WTC11 (cell line): Measurements from ENCODE around the gene ARHGAP26. TPM values are rescaled to one million over a fixed set of nuclear protein-coding genes. Genes with fewer than 3 reads are reported as not detected.

Source experiments
- ATAC-seq: fragments of 200-7000 bp; cut with Tn5 transposase; 2 replicates; pipeline ENCODE4 v1.10.0; 2021; ENCODE audit warnings: mild to moderate bottlenecking, moderate library complexity
- CTCF ChIA-PET: fragments of 300-600 bp; sonication (Branson Sonifier 250); formaldehyde crosslinking; loops from one replicate; lab custom pipeline; 2021; ENCODE audit warnings: antibody characterized with exemption; lab: Charles Lee
- POLR2A ChIA-PET: fragments of 350-600 bp; sonication (Branson Sonifier 250); formaldehyde crosslinking; loops from one replicate; lab custom pipeline; 2021; ENCODE audit warnings: antibody characterized with exemption; lab: Charles Lee
- DNase-seq: peaks from one replicate; pipeline ENCODE4 v3.0.0; 2021; ENCODE audit warnings: low spot score
- H3K27ac Mint-ChIP-seq: 2 replicates; pipeline ENCODE4 v1.8.0; 2021; ENCODE audit warnings: mixed read lengths
- H3K27me3 Mint-ChIP-seq: 2 replicates; pipeline ENCODE4 v1.8.0; 2021; ENCODE audit warnings: low read depth, mild to moderate bottlenecking, moderate library complexity, mixed read lengths
- H3K36me3 Mint-ChIP-seq: 2 replicates; pipeline ENCODE4 v1.8.0; 2021; ENCODE audit warnings: mixed read lengths
- H3K4me1 Mint-ChIP-seq: 2 replicates; pipeline ENCODE4 v1.8.0; 2022; ENCODE audit warnings: mixed read lengths
- H3K4me3 Mint-ChIP-seq: 2 replicates; pipeline ENCODE4 v1.8.0; 2021; ENCODE audit warnings: mild to moderate bottlenecking, moderate library complexity, mixed read lengths
- H3K9me3 Mint-ChIP-seq: 2 replicates; pipeline ENCODE4 v1.8.0; 2021; ENCODE audit warnings: mixed read lengths
- AFF4 ChIP-seq: sonication (generic); formaldehyde crosslinking; IDR thresholded peaks from 2 replicates; pipeline ENCODE4 v1.8.1; 2023; ENCODE audit warnings: mild to moderate bottlenecking, missing genetic modification reagents, borderline replicate concordance
- CREM ChIP-seq: sonication (generic); formaldehyde crosslinking; IDR thresholded peaks from 2 replicates; pipeline ENCODE4 v1.8.1; 2022; ENCODE audit warnings: mild to moderate bottlenecking, missing genetic modification reagents, moderate library complexity
- E2F1 ChIP-seq: sonication (generic); formaldehyde crosslinking; IDR thresholded peaks from 2 replicates; pipeline ENCODE4 v1.8.0; 2022; ENCODE audit warnings: mild to moderate bottlenecking, missing genetic modification reagents
- ELF4 ChIP-seq: sonication (generic); formaldehyde crosslinking; IDR thresholded peaks from 2 replicates; pipeline ENCODE4 v1.8.1; 2022; ENCODE audit warnings: low read depth, mild to moderate bottlenecking, moderate library complexity, missing genetic modification reagents
- ERG ChIP-seq: fragments of 250-450 bp; sonication (Bioruptor Pico); IDR thresholded peaks from 2 replicates; pipeline ENCODE4 v1.8.0; 2021; ENCODE audit warnings: mild to moderate bottlenecking
- FOXK1 ChIP-seq: sonication (generic); formaldehyde crosslinking; IDR thresholded peaks from 2 replicates; pipeline ENCODE4 v1.8.0; 2022; ENCODE audit warnings: mild to moderate bottlenecking, moderate library complexity, missing genetic modification reagents
- FOXP1 ChIP-seq: sonication (generic); formaldehyde crosslinking; IDR thresholded peaks from 2 replicates; pipeline ENCODE4 v1.8.0; 2022; ENCODE audit warnings: missing genetic modification reagents, mild to moderate bottlenecking, moderate library complexity, borderline replicate concordance
- IRF2 ChIP-seq: sonication (generic); formaldehyde crosslinking; IDR thresholded peaks from 2 replicates; pipeline ENCODE4 v1.8.0; 2022; ENCODE audit warnings: low read depth, missing genetic modification reagents, borderline replicate concordance
- JUN ChIP-seq: sonication (generic); formaldehyde crosslinking; IDR thresholded peaks from 2 replicates; pipeline ENCODE4 v1.8.0; 2023; ENCODE audit warnings: mild to moderate bottlenecking, missing genetic modification reagents
- MAX ChIP-seq: sonication (generic); formaldehyde crosslinking; IDR thresholded peaks from 2 replicates; pipeline ENCODE4 v1.8.0; 2022; ENCODE audit warnings: mild to moderate bottlenecking, missing genetic modification reagents
- MXD4 ChIP-seq: fragments of 250-450 bp; sonication (Bioruptor Pico); IDR thresholded peaks from 2 replicates; pipeline ENCODE4 v1.8.0; 2021; ENCODE audit warnings: mild to moderate bottlenecking, moderate library complexity, borderline replicate concordance
- OVOL2 ChIP-seq: fragments of 250-450 bp; sonication (Bioruptor Pico); IDR thresholded peaks from 2 replicates; pipeline ENCODE4 v1.9.0; 2021; ENCODE audit warnings: mild to moderate bottlenecking, borderline replicate concordance
- PRRX2 ChIP-seq: fragments of 250-450 bp; sonication (Bioruptor Pico); IDR thresholded peaks from 2 replicates; pipeline ENCODE4 v1.8.0; 2021; ENCODE audit warnings: mild to moderate bottlenecking
- SMAD3 ChIP-seq: sonication (generic); formaldehyde crosslinking; IDR thresholded peaks from 2 replicates; pipeline ENCODE4 v1.8.0; 2022; ENCODE audit warnings: missing genetic modification reagents, mild to moderate bottlenecking, borderline replicate concordance
- SOX15 ChIP-seq: fragments of 250-450 bp; sonication (Bioruptor Pico); IDR thresholded peaks from 2 replicates; pipeline ENCODE4 v1.9.0; 2021; ENCODE audit warnings: mild to moderate bottlenecking
- STAT6 ChIP-seq: sonication (generic); formaldehyde crosslinking; conservative IDR thresholded peaks from 2 replicates; pipeline ENCODE4 v1.8.1; 2023; ENCODE audit warnings: mild to moderate bottlenecking, low read depth, missing genetic modification reagents, moderate library complexity
- TEAD1 ChIP-seq: sonication (generic); formaldehyde crosslinking; IDR thresholded peaks from 2 replicates; pipeline ENCODE4 v1.8.0; 2022; ENCODE audit warnings: mild to moderate bottlenecking, missing genetic modification reagents
- USF2 ChIP-seq: sonication (generic); formaldehyde crosslinking; IDR thresholded peaks from 2 replicates; pipeline ENCODE4 v1.8.1; 2023; ENCODE audit warnings: mild to moderate bottlenecking, missing genetic modification reagents, moderate library complexity
- ZNF512 ChIP-seq: sonication (generic); formaldehyde crosslinking; IDR thresholded peaks from 2 replicates; pipeline ENCODE4 v1.8.1; 2022; ENCODE audit warnings: missing genetic modification reagents, borderline replicate concordance
- ZNF671 ChIP-seq: fragments of 250-450 bp; sonication (Bioruptor Pico); IDR thresholded peaks from 2 replicates; pipeline ENCODE4 v1.8.0; 2021; ENCODE audit warnings: mild to moderate bottlenecking
- ZSCAN18 ChIP-seq: fragments of 250-450 bp; sonication (Bioruptor Pico); IDR thresholded peaks from 2 replicates; pipeline ENCODE4 v2.1.2; 2022; ENCODE audit warnings: mild to moderate bottlenecking, moderate library complexity
- total RNA-seq: library from RNA; stranded (reverse); gene quantifications from 3 replicates; pipeline ENCODE4 v1.2.3, GENCODE V29; 2021

ARHGAP26 gene
- total RNA-seq, 1 experiment from 2014 or later: 22.3 TPM

GRCh38 chr5:143243103-143243502, 472.9 kb downstream of the ARHGAP26 start:
- no peaks in the 10 kb centered on the region for H3K36me3 Mint-ChIP-seq
- no peaks in the 10 kb centered on the region for H3K27me3 Mint-ChIP-seq
- H3K27ac Mint-ChIP-seq: no peak overlapping the region
- DNase-seq (no peak), ATAC-seq (no peak)
- TF ChIP-seq CREM (CRISPR knock-in tag) (no peak), E2F1 (CRISPR knock-in tag) (no peak)
- no peak overlapping the region for H3K4me3 Mint-ChIP-seq
- CTCF ChIA-PET: no interaction called here
- peaks cover 15% of the 10 kb centered on the region for H3K4me1 Mint-ChIP-seq
- peaks cover 23% of the 10 kb centered on the region for H3K9me3 Mint-ChIP-seq
- POLR2A ChIA-PET: no interaction called here

GRCh38 chr5:143244000-143244736, 474.0 kb downstream of the ARHGAP26 start:
- Mint-ChIP-seq H3K27me3 (no peaks in the 10 kb centered on the region), H3K9me3 (peaks cover 23% of the 10 kb centered on the region), H3K36me3 (no peaks in the 10 kb centered on the region), H3K27ac (no peak overlapping the region), H3K4me3 (no peak overlapping the region), H3K4me1 (peaks cover 8% of the 10 kb centered on the region)
- POLR2A ChIA-PET: no interaction called here
- CTCF ChIA-PET: no interaction called here
- DNase-seq (no peak), ATAC-seq (no peak)
- TF ChIP-seq FOXP1 (CRISPR knock-in tag): no peak
- TF ChIP-seq TEAD1 (CRISPR knock-in tag): no peak
- TF ChIP-seq SOX15 (CRISPR knock-in tag): no peak
- no peak for TF ChIP-seq USF2 (CRISPR knock-in tag)
- no peak for TF ChIP-seq PRRX2 (CRISPR knock-in tag)
- no peak for TF ChIP-seq ELF4 (CRISPR knock-in tag)
- TF ChIP-seq ZNF671 (CRISPR knock-in tag): no peak
- TF ChIP-seq IRF2: no peak
- no peak for TF ChIP-seq STAT6
- no peak for TF ChIP-seq MXD4 (CRISPR knock-in tag)
- TF ChIP-seq ZSCAN18: no peak
- no peak for TF ChIP-seq AFF4 (CRISPR knock-in tag)
- TF ChIP-seq JUN: no peak
- no peak for TF ChIP-seq ZNF512
- TF ChIP-seq ERG (CRISPR knock-in tag): no peak
- no peak for TF ChIP-seq FOXK1 (CRISPR knock-in tag)
- no peak for TF ChIP-seq OVOL2
- TF ChIP-seq SMAD3 (CRISPR knock-in tag): no peak
- no peak for TF ChIP-seq MAX
